ENCODE results near the gene ZNF12. TPM values are rescaled to one million over a fixed set of nuclear protein-coding genes. Genes with fewer than 3 reads are reported as not detected.
A peak's percentile ranks its signal among the peaks of the same experiment; 100 is the strongest.

Gene ZNF12
- total RNA-seq, 1 donor from 2014 or later: 18.1 TPM

- Mint-ChIP-seq H3K4me1 (ENCODE audit: low read depth) (no peaks in the 10 kb centered on the region), H3K4me3 (ENCODE audit: unreplicated experiment) (no peak overlapping the region), H3K27ac (ENCODE audit: unreplicated experiment) (no peak overlapping the region), H3K27me3 (ENCODE audit: low read depth) (no peaks in the 10 kb centered on the region), H3K36me3 (ENCODE audit: low read depth) (peaks cover 18% of the 10 kb centered on the region), H3K9me3 (ENCODE audit: low read depth) (no peaks in the 10 kb centered on the region)
- TF ChIP-seq CTCF (IDR thresholded peaks at IDR 0.05): no peak
- DNase-seq (ENCODE audit: low spot score): peak; percentile 83
Measured at GRCh38 chr7:6652446-6653011, 54.2 kb downstream of the ZNF12 start.

GRCh38 chr7:6651851-6652445 is 54.8 kb downstream of the ZNF12 start:
- peaks cover 18% of the 10 kb centered on the region for H3K36me3 Mint-ChIP-seq (ENCODE audit: low read depth)
- H3K27ac Mint-ChIP-seq (ENCODE audit: unreplicated experiment): no peak overlapping the region
- no peaks in the 10 kb centered on the region for H3K4me1 Mint-ChIP-seq (ENCODE audit: low read depth)
- no peak for TF ChIP-seq CTCF (IDR thresholded peaks at IDR 0.05)
- no peaks in the 10 kb centered on the region for H3K9me3 Mint-ChIP-seq (ENCODE audit: low read depth)
- peak; percentile 84 for DNase-seq (ENCODE audit: low spot score)
- H3K27me3 Mint-ChIP-seq (ENCODE audit: low read depth): no peaks in the 10 kb centered on the region
- no peak overlapping the region for H3K4me3 Mint-ChIP-seq (ENCODE audit: unreplicated experiment)

GRCh38 chr7:6650521-6651011 is 56.2 kb downstream of the ZNF12 start:
- no peak overlapping the region for H3K4me3 Mint-ChIP-seq (ENCODE audit: unreplicated experiment)
- no peak overlapping the region for H3K27ac Mint-ChIP-seq (ENCODE audit: unreplicated experiment)
- DNase-seq (ENCODE audit: low spot score): peak; percentile 72
- no peaks in the 10 kb centered on the region for H3K9me3 Mint-ChIP-seq (ENCODE audit: low read depth)
- no peak for TF ChIP-seq CTCF (IDR thresholded peaks at IDR 0.05)
- no peaks in the 10 kb centered on the region for H3K4me1 Mint-ChIP-seq (ENCODE audit: low read depth)
- H3K27me3 Mint-ChIP-seq (ENCODE audit: low read depth): no peaks in the 10 kb centered on the region
- peaks cover 18% of the 10 kb centered on the region for H3K36me3 Mint-ChIP-seq (ENCODE audit: low read depth)

GRCh38 chr7:6650086-6650485 is 56.7 kb downstream of the ZNF12 start:
- peaks cover 14% of the 10 kb centered on the region for H3K36me3 Mint-ChIP-seq (ENCODE audit: low read depth)
- H3K4me3 Mint-ChIP-seq (ENCODE audit: unreplicated experiment): no peak overlapping the region
- H3K27ac Mint-ChIP-seq (ENCODE audit: unreplicated experiment): no peak overlapping the region
- no peaks in the 10 kb centered on the region for H3K9me3 Mint-ChIP-seq (ENCODE audit: low read depth)
- no peaks in the 10 kb centered on the region for H3K27me3 Mint-ChIP-seq (ENCODE audit: low read depth)
- TF ChIP-seq CTCF (IDR thresholded peaks at IDR 0.05): no peak
- no peaks in the 10 kb centered on the region for H3K4me1 Mint-ChIP-seq (ENCODE audit: low read depth)
- DNase-seq (ENCODE audit: low spot score): peak; percentile 75

GRCh38 chr7:6649241-6649961 is 57.3 kb downstream of the ZNF12 start:
- no peak overlapping the region for H3K27ac Mint-ChIP-seq (ENCODE audit: unreplicated experiment)
- H3K27me3 Mint-ChIP-seq (ENCODE audit: low read depth): no peaks in the 10 kb centered on the region
- H3K4me1 Mint-ChIP-seq (ENCODE audit: low read depth): no peaks in the 10 kb centered on the region
- no peak for TF ChIP-seq CTCF (IDR thresholded peaks at IDR 0.05)
- DNase-seq (ENCODE audit: low spot score): peak; percentile 80
- H3K9me3 Mint-ChIP-seq (ENCODE audit: low read depth): no peaks in the 10 kb centered on the region
- H3K4me3 Mint-ChIP-seq (ENCODE audit: unreplicated experiment): no peak overlapping the region
- H3K36me3 Mint-ChIP-seq (ENCODE audit: low read depth): peaks cover 11% of the 10 kb centered on the region
